Spleen (tissue), 7 donors: ENCODE data around the gene CTNNA1.

Experiments
- CTCF ChIP-seq, 11 experiments: fragments of 200-600 bp in 7 of 11; fragments of 450-650 bp in 4 of 11; sonication (generic) in 4 of 11; IDR thresholded peaks in 8 of 11; conservative IDR thresholded peaks in 3 of 11; 1 replicate in 7 of 11; 2 replicates in 4 of 11; pipeline versions ENCODE4 v1.4.0 to v1.8.0; 2016 to 2021; ENCODE audit warnings: antibody characterized with exemption in 11 of 11, inconsistent platforms in 4 of 11, mild to moderate bottlenecking in 1 of 11
- POLR2A ChIP-seq, 3 donors: fragments of 450-650 bp; IDR thresholded peaks; one replicate each; pipeline ENCODE4 v1.5.1; 2017; ENCODE audit warnings: antibody characterized with exemption in 3 of 3, mild to moderate bottlenecking in 1 of 3
- POLR2AphosphoS5 ChIP-seq, 3 donors: sonication (generic); formaldehyde crosslinking; IDR thresholded peaks; one replicate each; pipeline ENCODE4 v1.5.1; 2017; ENCODE audit warnings: antibody characterized with exemption in 3 of 3
- donor health status: DM: no; HTN: no; CAD: no; lungs with moderate emphysema.
- donor health status: DM: no; HTN: no; CAD: no.
- donor health status: DM: no; HTN: no; CAD: no.

GRCh38 chr5:138900281-138900965 lies 147.2 kb downstream of the CTNNA1 start:
- no peak for TF ChIP-seq CTCF (IDR thresholded peaks at IDR 0.05 in 8 of 11, conservative IDR thresholded peaks at IDR 0.05 in 3 of 11)
- TF ChIP-seq POLR2A (IDR thresholded peaks at IDR 0.05) = peak in 1 of 3 donors; percentile 9
- TF ChIP-seq POLR2AphosphoS5 (IDR thresholded peaks at IDR 0.05) = peak in 1 of 3 donors; percentile 59
